WTC11 (cell line): ENCODE measurements around the gene VGF. TPM values are rescaled to one million over a fixed set of nuclear protein-coding genes. Genes with fewer than 3 reads are reported as not detected.
A peak's percentile ranks its signal among the peaks of the same experiment; 100 is the strongest.

Source experiments
- ATAC-seq: fragments of 200-7000 bp; cut with Tn5 transposase; 2 replicates; pipeline ENCODE4 v1.10.0; 2021; ENCODE audit warnings: mild to moderate bottlenecking, moderate library complexity
- CTCF ChIA-PET: fragments of 300-600 bp; sonication (Branson Sonifier 250); formaldehyde crosslinking; loops from one replicate; lab custom pipeline; 2021; ENCODE audit warnings: antibody characterized with exemption; lab: Charles Lee
- POLR2A ChIA-PET: fragments of 350-600 bp; sonication (Branson Sonifier 250); formaldehyde crosslinking; loops from one replicate; lab custom pipeline; 2021; ENCODE audit warnings: antibody characterized with exemption; lab: Charles Lee
- DNase-seq: peaks from one replicate; pipeline ENCODE4 v3.0.0; 2021; ENCODE audit warnings: low spot score
- H3K27ac Mint-ChIP-seq: 2 replicates; pipeline ENCODE4 v1.8.0; 2021; ENCODE audit warnings: mixed read lengths
- H3K27me3 Mint-ChIP-seq: 2 replicates; pipeline ENCODE4 v1.8.0; 2021; ENCODE audit warnings: low read depth, mild to moderate bottlenecking, moderate library complexity, mixed read lengths
- H3K36me3 Mint-ChIP-seq: 2 replicates; pipeline ENCODE4 v1.8.0; 2021; ENCODE audit warnings: mixed read lengths
- H3K4me1 Mint-ChIP-seq: 2 replicates; pipeline ENCODE4 v1.8.0; 2022; ENCODE audit warnings: mixed read lengths
- H3K4me3 Mint-ChIP-seq: 2 replicates; pipeline ENCODE4 v1.8.0; 2021; ENCODE audit warnings: mild to moderate bottlenecking, moderate library complexity, mixed read lengths
- H3K9me3 Mint-ChIP-seq: 2 replicates; pipeline ENCODE4 v1.8.0; 2021; ENCODE audit warnings: mixed read lengths
- AR ChIP-seq: fragments of 250-450 bp; sonication (Bioruptor Pico); IDR thresholded peaks from 2 replicates; pipeline ENCODE4 v1.9.0; 2021; ENCODE audit warnings: mild to moderate bottlenecking
- CREM ChIP-seq: sonication (generic); formaldehyde crosslinking; IDR thresholded peaks from 2 replicates; pipeline ENCODE4 v1.8.1; 2022; ENCODE audit warnings: mild to moderate bottlenecking, missing genetic modification reagents, moderate library complexity
- ERG ChIP-seq: fragments of 250-450 bp; sonication (Bioruptor Pico); IDR thresholded peaks from 2 replicates; pipeline ENCODE4 v1.8.0; 2021; ENCODE audit warnings: mild to moderate bottlenecking
- FOXP4 ChIP-seq: sonication (generic); formaldehyde crosslinking; IDR thresholded peaks from 2 replicates; pipeline ENCODE4 v1.8.0; 2022; ENCODE audit warnings: mild to moderate bottlenecking, missing genetic modification reagents
- GABPB1 ChIP-seq: sonication (generic); formaldehyde crosslinking; IDR thresholded peaks from 2 replicates; pipeline ENCODE4 v1.8.1; 2023; ENCODE audit warnings: mild to moderate bottlenecking, missing genetic modification reagents
- GTF2I ChIP-seq: fragments of 250-450 bp; sonication (Bioruptor Pico); conservative IDR thresholded peaks from 2 replicates; pipeline ENCODE4 v1.4.0; 2021; ENCODE audit warnings: mild to moderate bottlenecking
- HMGA2 ChIP-seq: fragments of 250-450 bp; sonication (Bioruptor Pico); IDR thresholded peaks from 2 replicates; pipeline ENCODE4 v1.4.0; 2021; ENCODE audit warnings: mild to moderate bottlenecking, moderate library complexity
- KAT7 ChIP-seq: sonication (generic); formaldehyde crosslinking; IDR thresholded peaks from 2 replicates; pipeline ENCODE4 v1.8.1; 2023; ENCODE audit warnings: missing genetic modification reagents, mild to moderate bottlenecking, borderline replicate concordance
- SMAD3 ChIP-seq: sonication (generic); formaldehyde crosslinking; IDR thresholded peaks from 2 replicates; pipeline ENCODE4 v1.8.0; 2022; ENCODE audit warnings: missing genetic modification reagents, mild to moderate bottlenecking, borderline replicate concordance
- TCF7 ChIP-seq: sonication (generic); formaldehyde crosslinking; IDR thresholded peaks from 2 replicates; pipeline ENCODE4 v1.8.0; 2022; ENCODE audit warnings: mild to moderate bottlenecking, low read depth, missing genetic modification reagents, moderate library complexity
- TEAD4 ChIP-seq: sonication (generic); formaldehyde crosslinking; IDR thresholded peaks from 2 replicates; pipeline ENCODE4 v1.8.0; 2022; ENCODE audit warnings: mild to moderate bottlenecking, missing genetic modification reagents
- USF2 ChIP-seq: sonication (generic); formaldehyde crosslinking; IDR thresholded peaks from 2 replicates; pipeline ENCODE4 v1.8.1; 2023; ENCODE audit warnings: mild to moderate bottlenecking, missing genetic modification reagents, moderate library complexity
- ZNF263 ChIP-seq: sonication (generic); formaldehyde crosslinking; IDR thresholded peaks from 2 replicates; pipeline ENCODE4 v1.8.1; 2022; ENCODE audit warnings: low read depth, mild to moderate bottlenecking, moderate library complexity, missing genetic modification reagents
- ZNF396 ChIP-seq: fragments of 250-450 bp; sonication (Bioruptor Pico); IDR thresholded peaks from 2 replicates; pipeline ENCODE4 v1.8.0; 2021; ENCODE audit warnings: mild to moderate bottlenecking, moderate library complexity, borderline replicate concordance
- total RNA-seq: library from RNA; stranded (reverse); gene quantifications from 3 replicates; pipeline ENCODE4 v1.2.3, GENCODE V29; 2021

Gene VGF
- total RNA-seq, 1 experiment from 2014 or later: 5.2 TPM

- no peak for TF ChIP-seq TCF7 (CRISPR knock-in tag)
- TF ChIP-seq TEAD4 (CRISPR knock-in tag): no peak
- peak; percentile 40; the same call in 1 of the 2 replicates for TF ChIP-seq USF2 (CRISPR knock-in tag)
- no peak for TF ChIP-seq SMAD3 (CRISPR knock-in tag)
- peak; percentile 39; the same call in 1 of the 2 replicates for TF ChIP-seq GABPB1 (CRISPR knock-in tag)
- no peak for TF ChIP-seq CREM (CRISPR knock-in tag)
- no peak overlapping the region for H3K27ac Mint-ChIP-seq
- H3K36me3 Mint-ChIP-seq: peaks cover 5% of the 10 kb centered on the region
- H3K27me3 Mint-ChIP-seq: peaks cover 17% of the 10 kb centered on the region
- H3K4me1 Mint-ChIP-seq: peaks cover 44% of the 10 kb centered on the region
- H3K9me3 Mint-ChIP-seq: peaks cover 7% of the 10 kb centered on the region
- CTCF ChIA-PET: interaction anchor here (0.6 to 4.9 kb wide), 16 partner anchors 9 to 160 kb away, joined by 3 to 42 read pairs (median 4); partner anchors contain the start of genes MOGAT3, TRIM56, VGF and ZNHIT1
- no peak for ATAC-seq
- POLR2A ChIA-PET: no interaction called here
- DNase-seq: no peak
- no peak overlapping the region for H3K4me3 Mint-ChIP-seq
Observed at GRCh38 chr7:101125989-101126650, 39.2 kb downstream of the VGF start.

- Mint-ChIP-seq H3K36me3 (peaks cover 5% of the 10 kb centered on the region), H3K4me3 (no peak overlapping the region), H3K27ac (peak overlapping the region; percentile 78), H3K9me3 (peaks cover 7% of the 10 kb centered on the region), H3K4me1 (peaks cover 51% of the 10 kb centered on the region), H3K27me3 (peaks cover 17% of the 10 kb centered on the region)
- TF ChIP-seq AR (CRISPR knock-in tag) (no peak), ZNF263 (CRISPR knock-in tag) (no peak), ERG (CRISPR knock-in tag) (no peak), GTF2I (CRISPR knock-in tag) (no peak), ZNF396 (CRISPR knock-in tag) (no peak), HMGA2 (CRISPR knock-in tag) (no peak), KAT7 (CRISPR knock-in tag) (no peak), FOXP4 (CRISPR knock-in tag) (no peak)
- no peak for ATAC-seq
- POLR2A ChIA-PET: interaction anchor here (0.6 to 0.7 kb wide), 2 partner anchors 109 to 272 kb away, joined by 3 read pairs; partner anchors contain the start of gene SLC12A9
- CTCF ChIA-PET: interaction anchor here (0.9 to 4.9 kb wide), 5 partner anchors 12 to 158 kb away, joined by 3 to 42 read pairs (median 6); no protein-coding TSS in a partner anchor
- DNase-seq: no peak
Observed at GRCh38 chr7:101124376-101125056, 40.9 kb downstream of the VGF start.
